Measurements from ENCODE around the gene ZFAND6.

GRCh38 chr15:80176443-80176842, 117.0 kb downstream of the ZFAND6 start:
- TF ChIP-seq CTCF (IDR thresholded peaks at IDR 0.05) (no peak), ZFX (IDR thresholded peaks at IDR 0.05; ENCODE audit: borderline replicate concordance) (no peak)
